Immature natural killer cell (primary cell): ENCODE data around the gene UNK. TPM values are rescaled to one million over a fixed set of nuclear protein-coding genes. Genes with fewer than 3 reads are reported as not detected.
A peak's percentile ranks its signal among the peaks of the same experiment; 100 is the strongest.
"Not testable (repeated sequence)": the region's sequence is repeated elsewhere in the genome, so short reads cannot be mapped to it uniquely, and the experiment has no call there.

Experiments used
- DNase-seq, 3 donors: peaks; one replicate each; pipeline ENCODE4 v3.0.0; 2022; ENCODE audit warnings: mixed read lengths in 1 of 3
- H3K27ac Mint-ChIP-seq, 6 donors: one replicate each; pipeline ENCODE4 v1.8.0; 2020; ENCODE audit warnings: mixed read lengths in 6 of 6, mild to moderate bottlenecking in 5 of 6, inconsistent platforms in 4 of 6, moderate library complexity in 3 of 6
- H3K27me3 Mint-ChIP-seq, 3 donors: one replicate each; pipeline ENCODE4 v1.8.0; 2020 to 2021; ENCODE audit warnings: low read depth in 3 of 3, mild to moderate bottlenecking in 3 of 3, mixed read lengths in 3 of 3, moderate library complexity in 3 of 3, inconsistent platforms in 1 of 3
- H3K36me3 Mint-ChIP-seq, 3 donors: one replicate each; pipeline ENCODE4 v1.8.0; 2020; ENCODE audit warnings: mixed read lengths in 3 of 3, inconsistent platforms in 2 of 3, mild to moderate bottlenecking in 2 of 3
- H3K4me1 Mint-ChIP-seq, 2 donors: one replicate each; pipeline ENCODE4 v1.8.0; 2020; ENCODE audit warnings: inconsistent platforms in 2 of 2, mild to moderate bottlenecking in 2 of 2, mixed read lengths in 2 of 2, moderate library complexity in 1 of 2
- H3K4me3 Mint-ChIP-seq, 5 donors: one replicate each; pipeline ENCODE4 v1.8.0; 2020; ENCODE audit warnings: mild to moderate bottlenecking in 5 of 5, mixed read lengths in 5 of 5, inconsistent platforms in 3 of 5, moderate library complexity in 3 of 5
- H3K9me3 Mint-ChIP-seq, 6 donors: one replicate each; pipeline ENCODE4 v1.8.0; 2020; ENCODE audit warnings: mild to moderate bottlenecking in 6 of 6, mixed read lengths in 6 of 6, inconsistent platforms in 4 of 6, moderate library complexity in 3 of 6
- polyA plus RNA-seq, 3 donors: library from polyadenylated mRNA; unstranded; fragments of 300-500 nt; fragmentation: Illumina TruSeq; gene quantifications; one replicate each; pipeline ENCODE4 v1.2.3, GENCODE V29; 2021

Gene UNK
- polyA plus RNA-seq, 3 donors from 2014 or later: 26.0 to 48.4 (median 34.4) TPM

DNA sequence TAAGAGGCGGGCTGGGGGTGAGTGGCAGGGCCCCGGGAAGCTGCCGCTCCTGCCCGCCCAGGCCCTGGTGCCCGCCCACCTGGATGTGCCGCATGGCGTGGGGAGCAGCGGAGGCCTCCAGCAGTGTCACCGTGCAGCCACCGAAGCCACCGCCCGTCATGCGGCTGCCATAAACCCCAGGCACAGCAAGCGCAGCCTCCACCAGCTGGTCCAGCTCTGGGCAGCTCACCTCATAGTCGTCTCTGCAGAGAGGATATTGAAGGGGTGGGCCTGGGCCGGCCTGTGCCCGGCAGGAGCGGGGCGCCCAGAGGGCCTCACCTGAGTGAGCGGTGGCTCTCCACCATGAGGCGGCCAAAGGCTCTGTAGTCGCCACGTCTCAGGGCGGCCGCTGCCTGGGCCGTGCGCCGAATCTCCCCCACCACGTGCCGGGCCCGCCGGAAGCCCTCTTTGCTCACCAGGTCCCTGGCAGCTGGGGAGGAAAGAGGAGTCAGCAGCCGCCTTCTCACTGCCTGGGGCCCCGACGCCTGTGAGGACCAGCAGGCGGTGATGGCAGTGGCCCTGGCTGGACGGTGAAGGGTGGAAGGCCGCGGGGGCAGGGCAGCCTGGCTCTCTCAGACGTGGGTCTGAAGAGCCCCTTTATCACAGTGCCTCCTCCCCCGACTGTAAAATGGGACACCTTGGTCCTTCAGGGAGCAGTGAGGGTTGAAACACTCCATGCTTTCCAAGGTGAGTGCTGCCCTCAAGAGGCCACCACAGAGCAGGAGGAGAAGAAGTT is 26.3 kb upstream of the UNK start:
- Mint-ChIP-seq H3K9me3 (no peaks in the 10 kb centered on the region), H3K27ac (no peak overlapping the region), H3K36me3 (no peaks in the 10 kb centered on the region), H3K4me1 (peaks cover 6 to 11% of the 10 kb centered on the region in 2 donors), H3K4me3 (no peak overlapping the region), H3K27me3 (no peaks in the 10 kb centered on the region)
- no peak for DNase-seq

DNA sequence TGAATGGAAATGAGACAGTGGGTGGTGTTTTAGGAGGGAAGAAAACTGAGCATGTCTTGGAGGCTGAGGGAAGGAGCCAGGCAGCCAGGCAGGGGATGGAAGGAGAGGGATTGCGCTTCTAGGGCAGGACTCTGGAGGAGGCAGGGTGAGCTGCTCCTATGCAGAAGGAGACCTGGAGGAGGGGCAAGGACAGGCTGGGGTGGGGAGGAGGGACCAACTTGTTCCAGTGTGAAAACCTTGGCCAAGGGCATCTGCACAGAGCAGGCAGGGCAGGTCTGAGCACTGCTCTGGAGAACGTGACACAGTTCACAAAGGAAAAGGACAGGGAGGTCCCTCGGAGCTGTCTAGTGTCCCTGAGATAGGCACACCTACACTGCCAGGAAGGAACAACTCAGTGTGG is 25.1 kb upstream of the UNK start:
- no peak for DNase-seq
- H3K9me3 Mint-ChIP-seq: no peaks in the 10 kb centered on the region
- H3K27me3 Mint-ChIP-seq: no peaks in the 10 kb centered on the region
- peaks cover 9 to 16% of the 10 kb centered on the region in 2 donors for H3K4me1 Mint-ChIP-seq
- H3K36me3 Mint-ChIP-seq: no peaks in the 10 kb centered on the region
- H3K4me3 Mint-ChIP-seq: no peak overlapping the region
- H3K27ac Mint-ChIP-seq: no peak overlapping the region

DNA sequence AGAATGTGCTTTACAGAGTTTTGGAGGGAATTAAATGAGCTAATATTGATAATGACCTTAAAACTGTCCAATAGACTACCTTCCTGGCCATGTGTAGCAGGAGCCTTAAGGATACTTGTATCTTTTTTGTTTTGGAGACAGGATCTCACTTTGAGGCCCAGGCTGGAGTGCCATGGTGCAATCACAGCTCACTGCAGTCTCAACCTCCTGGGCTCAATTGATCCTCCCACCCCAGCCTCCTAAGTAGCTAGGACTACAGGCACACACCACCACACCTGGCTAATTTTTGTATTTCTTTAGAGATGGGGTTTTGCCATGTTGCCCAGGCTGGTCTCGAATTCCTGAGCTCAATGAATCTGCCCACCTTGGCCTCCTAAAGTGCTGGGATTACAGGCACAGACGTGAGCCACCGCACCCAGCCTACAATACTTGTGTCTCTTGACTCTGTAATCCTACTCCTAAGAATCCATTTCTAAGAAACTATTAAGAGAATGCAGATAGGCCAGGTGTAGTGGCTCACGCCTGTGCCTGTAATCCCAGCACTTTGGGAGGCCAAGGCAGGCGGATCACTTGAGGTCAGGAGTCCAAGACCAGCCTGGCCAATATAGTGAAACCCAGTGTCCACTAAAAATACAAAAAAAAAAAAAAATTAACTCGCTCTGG is 24.5 kb upstream of the UNK start:
- H3K9me3 Mint-ChIP-seq, H3K36me3 Mint-ChIP-seq, DNase-seq, H3K27ac Mint-ChIP-seq, H3K27me3 Mint-ChIP-seq, H3K4me3 Mint-ChIP-seq: not testable (repeated sequence)
- H3K4me1 Mint-ChIP-seq: peaks cover 6 to 12% of the 10 kb centered on the region in 2 donors

DNA sequence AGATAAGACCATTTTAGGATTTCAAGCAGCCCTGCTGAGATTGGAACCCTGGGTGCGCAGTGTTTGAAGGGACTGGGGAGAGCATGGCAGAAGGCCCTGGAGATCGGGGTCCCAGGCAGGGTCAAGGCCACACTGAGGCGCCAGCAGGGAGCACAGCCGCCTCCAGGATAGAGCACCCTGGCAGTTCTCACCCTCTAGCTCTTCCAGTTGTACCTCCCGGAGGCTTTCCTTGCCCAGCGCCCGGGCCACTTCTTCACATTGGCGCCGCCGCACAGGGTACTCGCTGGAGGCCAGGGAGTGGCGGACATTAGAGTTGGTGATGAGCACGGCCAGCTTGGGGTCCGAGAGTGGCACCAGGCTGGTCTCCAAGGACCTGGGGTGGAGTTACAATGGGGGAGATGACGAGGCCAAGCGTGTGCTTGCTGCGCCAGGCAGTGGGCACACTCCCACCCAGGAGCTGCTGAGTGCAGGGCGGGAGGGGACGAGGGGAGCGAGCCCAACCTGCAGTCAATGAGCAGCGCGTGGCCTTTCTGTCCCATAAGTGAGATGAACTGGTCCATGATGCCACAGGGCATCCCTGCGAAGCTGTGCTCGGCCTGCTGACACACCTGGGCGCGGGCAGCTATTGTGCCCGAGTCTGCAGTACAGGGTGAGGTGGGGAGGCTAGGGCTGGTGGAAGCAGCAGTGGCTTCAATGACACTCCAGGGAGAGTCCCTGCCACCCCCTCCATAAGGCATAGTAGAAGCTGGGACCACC is 21.9 kb upstream of the UNK start:
- no peak for DNase-seq
- Mint-ChIP-seq H3K27me3 (no peaks in the 10 kb centered on the region), H3K36me3 (no peaks in the 10 kb centered on the region), H3K27ac (no peak overlapping the region), H3K9me3 (no peaks in the 10 kb centered on the region), H3K4me1 (peaks cover 6 to 15% of the 10 kb centered on the region in 2 donors), H3K4me3 (peak overlapping the region; percentile 10 to 52 (median 19))

DNA sequence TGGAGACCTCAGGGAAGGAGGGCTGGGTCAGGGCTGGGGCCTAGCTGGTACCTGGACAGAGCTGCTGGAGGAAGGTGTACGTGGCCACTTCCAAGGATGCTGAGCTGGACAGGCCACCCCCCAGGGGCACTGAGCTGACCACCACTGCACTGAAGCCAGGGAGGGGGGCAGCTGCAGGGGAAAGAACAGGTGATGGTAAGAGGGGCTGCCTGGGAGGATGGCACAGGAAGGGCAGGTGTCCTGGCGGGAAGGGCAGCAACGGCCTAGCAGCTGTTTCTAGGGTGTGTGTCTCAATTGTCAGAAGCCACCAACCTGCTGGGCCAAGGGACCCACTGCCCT is 21.4 kb upstream of the UNK start:
- Mint-ChIP-seq H3K27me3 (no peaks in the 10 kb centered on the region), H3K4me3 (peak overlapping the region in 2 of 5 donors; percentile 10 to 18), H3K9me3 (no peaks in the 10 kb centered on the region), H3K4me1 (peaks cover 6 to 15% of the 10 kb centered on the region in 2 donors), H3K36me3 (no peaks in the 10 kb centered on the region), H3K27ac (peak overlapping the region in 1 of 6 donors; percentile 7)
- no peak for DNase-seq

DNA sequence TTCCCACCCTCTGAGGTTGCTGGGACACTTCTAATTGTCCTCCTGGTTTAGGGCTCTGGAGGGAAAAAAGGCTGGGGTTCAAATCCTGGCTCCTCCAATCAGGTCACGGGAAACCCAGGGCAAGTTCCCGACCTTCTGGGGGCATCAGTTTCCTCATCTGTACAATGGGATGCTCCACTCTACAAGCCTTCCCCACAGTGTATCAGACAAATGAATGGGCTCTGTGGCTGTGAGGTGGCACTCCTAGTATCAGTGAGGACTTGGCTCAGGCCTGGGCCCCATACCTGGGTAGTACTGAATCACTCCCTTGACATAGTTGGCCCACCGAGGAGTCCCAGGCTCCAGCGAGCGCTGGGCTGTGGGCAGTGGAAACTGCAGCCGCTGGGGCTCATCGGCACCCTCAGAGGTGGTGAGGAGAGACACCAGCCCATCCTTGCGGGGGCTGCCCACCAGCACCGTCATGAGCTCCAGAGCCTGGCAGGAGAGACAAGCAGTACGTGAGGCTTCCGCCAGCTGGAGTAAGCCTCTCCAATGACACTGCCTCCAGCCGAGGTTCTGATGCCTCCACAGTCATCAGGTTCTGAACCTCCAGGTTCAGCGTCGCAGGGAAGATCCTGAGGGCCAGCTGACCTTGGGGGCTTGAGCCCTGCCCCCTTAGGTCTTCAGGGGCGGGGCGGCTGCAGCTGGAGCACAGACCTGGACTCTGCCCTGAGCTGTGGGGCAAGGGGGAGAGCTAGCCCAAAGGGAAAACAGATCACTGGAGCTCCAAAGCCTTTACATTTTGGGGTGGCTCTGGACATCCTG is 20.8 kb upstream of the UNK start:
- H3K4me1 Mint-ChIP-seq: peaks cover 6 to 15% of the 10 kb centered on the region in 2 donors
- H3K4me3 Mint-ChIP-seq: peak overlapping the region; percentile 75 to 80 (median 78)
- H3K36me3 Mint-ChIP-seq: no peaks in the 10 kb centered on the region
- DNase-seq: no peak
- no peaks in the 10 kb centered on the region for H3K27me3 Mint-ChIP-seq
- H3K9me3 Mint-ChIP-seq: no peaks in the 10 kb centered on the region
- peak overlapping the region in 2 of 6 donors; percentile 24 to 69 for H3K27ac Mint-ChIP-seq

DNA sequence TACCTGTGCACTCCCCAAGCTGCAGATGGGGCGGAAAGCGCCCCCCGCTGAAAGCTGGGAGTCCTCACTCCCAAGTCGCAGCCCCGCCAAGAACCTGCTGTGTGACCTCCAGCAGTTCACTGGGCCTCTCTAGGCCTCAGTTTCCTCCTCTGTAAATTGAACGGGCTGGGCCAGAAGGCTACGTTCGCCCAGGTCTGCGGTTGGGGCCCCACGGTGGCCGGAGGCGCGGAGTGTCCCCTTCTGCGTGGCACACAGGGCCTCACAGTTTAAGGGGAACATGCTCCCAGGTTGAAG is 20.2 kb upstream of the UNK start:
- Mint-ChIP-seq H3K4me1 (peaks cover 6 to 15% of the 10 kb centered on the region in 2 donors), H3K4me3 (peak overlapping the region; percentile 75 to 80 (median 78)), H3K36me3 (no peaks in the 10 kb centered on the region), H3K27ac (peak overlapping the region in 3 of 6 donors; percentile 40 to 69 (median 66)), H3K27me3 (no peaks in the 10 kb centered on the region), H3K9me3 (no peaks in the 10 kb centered on the region)
- DNase-seq: no peak

DNA sequence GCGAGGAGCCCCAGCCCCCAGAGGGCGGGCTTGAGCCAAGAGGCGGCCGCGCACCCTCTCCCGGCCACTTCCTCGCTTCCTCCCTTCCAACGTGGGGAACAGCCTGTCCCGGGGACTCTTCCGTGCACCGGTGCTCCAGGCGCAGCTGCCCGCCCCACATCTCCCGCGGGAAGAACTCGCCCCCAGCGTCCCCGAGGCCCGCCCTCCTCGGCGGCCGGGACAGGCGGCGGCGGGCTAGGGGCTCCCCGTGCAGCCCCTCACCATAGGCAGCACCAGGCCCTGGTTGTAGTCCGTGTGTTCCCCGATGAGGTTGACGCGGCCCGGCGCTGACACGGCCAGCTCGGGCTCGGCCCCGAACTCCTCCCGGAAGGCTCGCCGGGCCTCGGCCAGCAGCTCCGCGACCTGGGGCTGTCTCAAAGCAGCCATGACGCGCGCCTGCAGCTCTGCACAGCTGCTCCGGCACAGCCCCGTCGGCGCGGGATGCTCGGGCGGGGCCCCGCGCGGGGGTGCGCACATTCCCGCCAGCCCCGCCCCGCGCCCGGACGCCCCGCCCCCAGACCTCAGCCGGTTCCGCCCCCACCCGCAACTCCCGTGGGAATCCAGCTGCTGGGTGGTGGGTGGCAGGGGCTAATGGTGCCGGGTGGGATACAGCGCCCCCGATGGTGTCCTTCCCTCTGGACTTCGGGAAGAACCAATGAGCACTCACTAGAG is 19.7 kb upstream of the UNK start, which contains the start of gene GALK1:
TSS of gene GALK1 (minus strand) at position 482 of the 711 bp plus-strand sequence. CDS start at position 426, 56 bp downstream.
- Mint-ChIP-seq H3K27me3 (no peaks in the 10 kb centered on the region), H3K36me3 (no peaks in the 10 kb centered on the region), H3K9me3 (no peaks in the 10 kb centered on the region), H3K27ac (peak within 1 kb of the TSS; percentile 20 to 72 (median 43)), H3K4me1 (peaks cover 6 to 15% of the 10 kb centered on the region in 2 donors), H3K4me3 (peak within 1 kb of the TSS; percentile 75 to 80 (median 78))
- peak; percentile 59 to 69 (median 68) for DNase-seq

DNA sequence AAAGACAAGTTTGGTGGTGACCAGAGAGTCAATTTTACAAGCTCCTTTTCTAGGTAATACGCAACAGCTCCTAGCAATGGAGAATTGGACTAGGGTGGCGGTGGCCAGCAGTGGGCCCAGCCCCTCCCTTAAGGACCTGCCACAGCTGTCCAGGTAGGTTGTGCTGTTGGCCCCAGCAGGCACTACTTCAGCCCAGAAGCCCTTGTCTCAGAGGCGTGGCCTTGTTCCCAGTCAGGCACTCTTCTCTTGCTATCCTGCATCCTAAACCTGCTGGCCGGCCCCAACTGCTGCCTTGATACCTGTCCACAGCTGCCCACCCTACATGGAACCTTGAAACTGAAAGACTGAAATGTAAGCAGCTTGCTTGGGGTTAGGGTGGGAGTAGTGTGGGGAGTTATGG is 18.6 kb upstream of the UNK start:
- Mint-ChIP-seq H3K4me1 (peaks cover 6 to 15% of the 10 kb centered on the region in 2 donors), H3K27me3 (no peaks in the 10 kb centered on the region), H3K27ac (peak overlapping the region in 4 of 6 donors; percentile 16 to 73 (median 44)), H3K9me3 (no peaks in the 10 kb centered on the region), H3K4me3 (peak overlapping the region; percentile 39 to 78 (median 63)), H3K36me3 (no peaks in the 10 kb centered on the region)
- no peak for DNase-seq

DNA sequence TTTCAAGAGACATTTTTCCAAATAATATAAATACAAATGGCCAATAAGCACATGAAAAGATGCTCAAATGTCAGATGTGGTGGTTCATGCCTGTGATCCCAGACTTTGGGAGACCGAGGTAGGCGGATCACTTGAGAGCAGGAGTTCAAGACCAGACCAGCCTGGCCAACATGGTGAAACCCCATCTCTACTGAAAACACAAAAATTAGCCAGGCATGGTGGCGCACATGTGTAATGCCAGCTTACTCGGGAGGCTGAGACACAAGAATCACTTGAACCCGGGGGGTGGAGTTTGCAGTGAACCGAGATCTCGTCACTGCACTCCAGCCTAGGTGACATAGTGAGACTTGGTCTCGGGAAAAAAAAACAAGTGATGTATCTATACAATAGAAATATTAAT is 16.7 kb upstream of the UNK start:
- no peak overlapping the region for H3K27ac Mint-ChIP-seq
- DNase-seq: no peak
- H3K4me3 Mint-ChIP-seq: no peak overlapping the region
- H3K4me1 Mint-ChIP-seq: peaks cover 6 to 13% of the 10 kb centered on the region in 2 donors
- H3K36me3 Mint-ChIP-seq: no peaks in the 10 kb centered on the region
- H3K27me3 Mint-ChIP-seq: no peaks in the 10 kb centered on the region
- no peaks in the 10 kb centered on the region for H3K9me3 Mint-ChIP-seq

DNA sequence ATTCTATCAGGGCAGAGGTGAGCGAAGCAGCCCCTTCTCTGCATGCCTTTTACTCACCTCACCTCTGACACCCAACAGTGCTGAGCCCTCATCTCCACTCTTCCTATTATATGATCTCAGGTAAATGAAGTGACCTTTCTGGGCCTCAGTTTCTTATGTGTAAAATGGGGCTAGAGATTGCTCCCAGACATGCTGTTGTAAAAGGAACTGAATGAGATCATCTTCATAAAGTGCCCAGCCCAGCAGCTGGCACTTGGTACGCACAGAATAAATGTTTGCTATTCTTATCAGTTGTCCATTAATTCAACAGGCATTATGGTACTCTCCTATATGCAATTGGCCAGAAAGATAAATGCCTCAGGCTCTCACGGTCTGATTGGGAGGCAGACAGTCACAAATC is 15.1 kb upstream of the UNK start:
- H3K27ac Mint-ChIP-seq: no peak overlapping the region
- H3K4me1 Mint-ChIP-seq: peaks cover 5% of the 10 kb centered on the region in 2 donors
- H3K27me3 Mint-ChIP-seq: peaks cover 2 to 7% (median 6%) of the 10 kb centered on the region in 3 donors
- H3K36me3 Mint-ChIP-seq: no peaks in the 10 kb centered on the region
- no peaks in the 10 kb centered on the region for H3K9me3 Mint-ChIP-seq
- H3K4me3 Mint-ChIP-seq: no peak overlapping the region
- no peak for DNase-seq

DNA sequence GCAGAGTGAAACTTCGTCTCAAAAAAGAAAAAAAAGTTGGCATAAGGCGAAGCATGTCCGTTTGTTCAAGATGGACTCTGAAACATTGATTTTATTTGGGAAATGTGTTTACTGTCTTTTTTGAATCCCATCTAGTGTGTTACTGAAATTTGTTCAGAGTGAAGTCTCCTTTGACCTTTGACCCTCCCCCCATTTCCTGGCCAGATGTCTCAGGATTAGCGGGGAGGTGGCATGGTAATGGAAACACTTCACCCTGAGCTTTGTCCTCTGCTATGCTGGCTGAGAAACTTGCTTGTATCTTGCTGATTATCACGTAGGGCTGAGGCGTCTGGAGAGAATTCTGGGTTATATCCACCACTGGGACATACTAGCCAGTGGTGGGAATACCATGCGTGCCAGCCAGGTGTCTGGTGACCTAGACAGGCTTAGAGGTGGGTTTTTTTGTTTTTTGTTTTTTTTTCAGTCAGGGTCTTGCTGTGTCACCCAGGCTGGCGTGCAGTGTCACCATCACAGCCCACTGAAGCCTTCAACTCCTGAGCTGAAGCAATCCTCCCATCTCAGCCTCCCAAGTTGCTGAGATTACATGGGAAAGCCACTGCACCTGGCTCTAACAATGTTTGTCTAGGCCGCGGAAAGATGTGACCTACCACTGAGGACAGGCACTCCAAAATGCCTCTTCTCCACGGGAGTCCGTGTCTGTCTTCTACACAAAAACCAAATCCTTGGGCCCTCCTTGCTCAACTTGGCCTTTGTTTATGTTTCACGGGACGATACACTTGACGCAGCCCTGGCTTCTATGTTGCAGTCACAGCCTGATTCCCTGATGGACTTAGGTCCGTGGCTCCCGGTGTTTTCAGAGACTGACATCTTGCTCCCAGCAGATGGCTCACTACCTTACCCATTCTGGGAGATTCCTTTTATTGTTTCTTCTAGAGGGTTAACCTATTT is 13.0 kb upstream of the UNK start:
- no peak overlapping the region for H3K4me3 Mint-ChIP-seq
- peaks cover under 1 to 10% (median 5%) of the 10 kb centered on the region in 3 donors for H3K36me3 Mint-ChIP-seq
- no peaks in the 10 kb centered on the region for H3K9me3 Mint-ChIP-seq
- no peak for DNase-seq
- no peak overlapping the region for H3K27ac Mint-ChIP-seq
- peaks cover 10 to 20% (median 15%) of the 10 kb centered on the region in 3 donors for H3K27me3 Mint-ChIP-seq
- H3K4me1 Mint-ChIP-seq: peaks cover 20 to 23% of the 10 kb centered on the region in 2 donors
